Measurements from ENCODE around the gene LRRC8E.

Gene LRRC8E

DNA sequence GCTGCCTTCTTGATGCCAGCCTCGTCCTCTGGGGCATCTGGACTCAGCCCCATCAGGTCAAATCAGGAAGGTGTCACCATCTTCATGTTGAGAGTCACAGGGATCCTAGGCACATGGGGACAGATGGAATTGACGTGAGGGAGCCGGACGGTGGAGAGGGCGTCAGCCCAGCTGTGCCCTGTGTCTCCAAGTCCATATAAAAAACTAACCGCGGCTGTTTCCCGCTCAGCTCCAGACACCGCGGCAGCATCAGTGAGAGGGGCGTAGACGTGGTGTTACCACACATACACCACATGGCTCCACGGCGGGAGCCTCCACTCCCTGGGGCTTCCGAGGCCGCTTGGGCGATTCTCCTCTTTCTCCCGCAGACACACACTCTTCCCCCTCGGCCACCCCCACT lies 8.5 kb upstream of the LRRC8E start:
- Histone ChIP-seq H3K4ac (ENCODE audit: low read depth, low read length) (no peak overlapping the region), H3K4me2 (ENCODE audit: low read length) (no peak overlapping the region), H3K27me3 (ENCODE audit: insufficient read depth, low read length, poor library complexity) (no peaks in the 10 kb centered on the region), H2BK5ac (ENCODE audit: low read length) (no peak overlapping the region), H4K5ac (ENCODE audit: low read length) (no peak overlapping the region), H3K4me3 (ENCODE audit: low read length) (no peak overlapping the region), H2BK120ac (ENCODE audit: low read depth, low read length) (no peak overlapping the region), H2AK5ac (ENCODE audit: low read length) (no peak overlapping the region), H3K79me2 (ENCODE audit: control insufficient read depth, insufficient read depth, low read length) (no peaks in the 10 kb centered on the region), H4K8ac (ENCODE audit: low read depth, low read length) (no peak overlapping the region), H3K9ac (ENCODE audit: low read length) (no peak overlapping the region), H3K27ac (ENCODE audit: low read depth, low read length) (no peak overlapping the region), H3K36me3 (ENCODE audit: control insufficient read depth, insufficient read depth, low read length) (no peaks in the 10 kb centered on the region), H3K4me1 (ENCODE audit: control insufficient read depth, low read depth, low read length) (no peaks in the 10 kb centered on the region), H3K56ac (ENCODE audit: low read length) (no peak overlapping the region), H3K23ac (ENCODE audit: low read length) (no peak overlapping the region), H3K18ac (ENCODE audit: low read length) (no peak overlapping the region), H2BK15ac (replicated peaks; ENCODE audit: low read depth) (no peak overlapping the region), H3K79me1 (ENCODE audit: low read length) (no peaks in the 10 kb centered on the region)
- no CpG with 5 or more reads among the region's 19 CpGs for WGBS (ENCODE audit: extremely low coverage, insufficient coverage, low lambda C conversion rate)
- no peak for DNase-seq

- H3K4me1 ChIP-seq (ENCODE audit: control insufficient read depth, low read depth, low read length) = no peaks in the 10 kb centered on the region
- H3K18ac ChIP-seq (ENCODE audit: low read length) = no peak overlapping the region
- H3K23ac ChIP-seq (ENCODE audit: low read length) = no peak overlapping the region
- no peak overlapping the region for H3K27ac ChIP-seq (ENCODE audit: low read depth, low read length)
- no peak overlapping the region for H4K8ac ChIP-seq (ENCODE audit: low read depth, low read length)
- H2BK120ac ChIP-seq (ENCODE audit: low read depth, low read length) = no peak overlapping the region
- H2BK5ac ChIP-seq (ENCODE audit: low read length) = no peak overlapping the region
- DNase-seq = no peak
- H3K4me2 ChIP-seq (ENCODE audit: low read length) = no peak overlapping the region
- no peaks in the 10 kb centered on the region for H3K79me1 ChIP-seq (ENCODE audit: low read length)
- no peak overlapping the region for H2AK5ac ChIP-seq (ENCODE audit: low read length)
- H3K4me3 ChIP-seq (ENCODE audit: low read length) = no peak overlapping the region
- H3K56ac ChIP-seq (ENCODE audit: low read length) = no peak overlapping the region
- WGBS (ENCODE audit: extremely low coverage, insufficient coverage, low lambda C conversion rate) = no CpG with 5 or more reads among the region's 3 CpGs
- no peak overlapping the region for H3K4ac ChIP-seq (ENCODE audit: low read depth, low read length)
- H3K9ac ChIP-seq (ENCODE audit: low read length) = no peak overlapping the region
- H3K27me3 ChIP-seq (ENCODE audit: insufficient read depth, low read length, poor library complexity) = no peaks in the 10 kb centered on the region
- H2BK15ac ChIP-seq (replicated peaks; ENCODE audit: low read depth) = no peak overlapping the region
- no peaks in the 10 kb centered on the region for H3K36me3 ChIP-seq (ENCODE audit: control insufficient read depth, insufficient read depth, low read length)
- H3K79me2 ChIP-seq (ENCODE audit: control insufficient read depth, insufficient read depth, low read length) = no peaks in the 10 kb centered on the region
- no peak overlapping the region for H4K5ac ChIP-seq (ENCODE audit: low read length)
Observed at GRCh38 chr19:7881910-7882309, 6.4 kb upstream of the LRRC8E start.

GRCh38 chr19:7883105-7883504 lies 5.2 kb upstream of the LRRC8E start:
- Histone ChIP-seq H2AK5ac (ENCODE audit: low read length) (no peak overlapping the region), H3K4ac (ENCODE audit: low read depth, low read length) (no peak overlapping the region), H3K27ac (ENCODE audit: low read depth, low read length) (no peak overlapping the region), H3K18ac (ENCODE audit: low read length) (no peak overlapping the region), H3K36me3 (ENCODE audit: control insufficient read depth, insufficient read depth, low read length) (no peaks in the 10 kb centered on the region), H3K79me2 (ENCODE audit: control insufficient read depth, insufficient read depth, low read length) (no peaks in the 10 kb centered on the region), H4K5ac (ENCODE audit: low read length) (no peak overlapping the region), H3K27me3 (ENCODE audit: insufficient read depth, low read length, poor library complexity) (no peaks in the 10 kb centered on the region), H2BK120ac (ENCODE audit: low read depth, low read length) (no peak overlapping the region), H3K4me1 (ENCODE audit: control insufficient read depth, low read depth, low read length) (no peaks in the 10 kb centered on the region), H3K4me2 (ENCODE audit: low read length) (no peak overlapping the region), H3K23ac (ENCODE audit: low read length) (no peak overlapping the region), H2BK5ac (ENCODE audit: low read length) (no peak overlapping the region), H4K8ac (ENCODE audit: low read depth, low read length) (no peak overlapping the region), H2BK15ac (replicated peaks; ENCODE audit: low read depth) (no peak overlapping the region), H3K9ac (ENCODE audit: low read length) (no peak overlapping the region), H3K4me3 (ENCODE audit: low read length) (no peak overlapping the region), H3K79me1 (ENCODE audit: low read length) (no peaks in the 10 kb centered on the region), H3K56ac (ENCODE audit: low read length) (no peak overlapping the region)
- DNase-seq = no peak
- WGBS (ENCODE audit: extremely low coverage, insufficient coverage, low lambda C conversion rate) = no CpG with 5 or more reads among the region's 4 CpGs

- no peaks in the 10 kb centered on the region for H3K4me1 ChIP-seq (ENCODE audit: control insufficient read depth, low read depth, low read length)
- H4K8ac ChIP-seq (ENCODE audit: low read depth, low read length) = no peak overlapping the region
- H2BK5ac ChIP-seq (ENCODE audit: low read length) = no peak overlapping the region
- H3K4ac ChIP-seq (ENCODE audit: low read depth, low read length) = no peak overlapping the region
- H2BK120ac ChIP-seq (ENCODE audit: low read depth, low read length) = no peak overlapping the region
- no peak overlapping the region for H3K9ac ChIP-seq (ENCODE audit: low read length)
- H3K79me1 ChIP-seq (ENCODE audit: low read length) = no peaks in the 10 kb centered on the region
- H4K5ac ChIP-seq (ENCODE audit: low read length) = no peak overlapping the region
- no peak overlapping the region for H3K4me2 ChIP-seq (ENCODE audit: low read length)
- no peak for DNase-seq
- no peak overlapping the region for H3K4me3 ChIP-seq (ENCODE audit: low read length)
- no peaks in the 10 kb centered on the region for H3K79me2 ChIP-seq (ENCODE audit: control insufficient read depth, insufficient read depth, low read length)
- H3K56ac ChIP-seq (ENCODE audit: low read length) = no peak overlapping the region
- no peaks in the 10 kb centered on the region for H3K27me3 ChIP-seq (ENCODE audit: insufficient read depth, low read length, poor library complexity)
- no peaks in the 10 kb centered on the region for H3K36me3 ChIP-seq (ENCODE audit: control insufficient read depth, insufficient read depth, low read length)
- H3K23ac ChIP-seq (ENCODE audit: low read length) = no peak overlapping the region
- H3K27ac ChIP-seq (ENCODE audit: low read depth, low read length) = no peak overlapping the region
- H3K18ac ChIP-seq (ENCODE audit: low read length) = no peak overlapping the region
- WGBS (ENCODE audit: extremely low coverage, insufficient coverage, low lambda C conversion rate) = no CpG with 5 or more reads among the region's 2 CpGs
- H2BK15ac ChIP-seq (replicated peaks; ENCODE audit: low read depth) = no peak overlapping the region
- no peak overlapping the region for H2AK5ac ChIP-seq (ENCODE audit: low read length)
Observed at GRCh38 chr19:7883796-7884570, 4.3 kb upstream of the LRRC8E start.

DNA sequence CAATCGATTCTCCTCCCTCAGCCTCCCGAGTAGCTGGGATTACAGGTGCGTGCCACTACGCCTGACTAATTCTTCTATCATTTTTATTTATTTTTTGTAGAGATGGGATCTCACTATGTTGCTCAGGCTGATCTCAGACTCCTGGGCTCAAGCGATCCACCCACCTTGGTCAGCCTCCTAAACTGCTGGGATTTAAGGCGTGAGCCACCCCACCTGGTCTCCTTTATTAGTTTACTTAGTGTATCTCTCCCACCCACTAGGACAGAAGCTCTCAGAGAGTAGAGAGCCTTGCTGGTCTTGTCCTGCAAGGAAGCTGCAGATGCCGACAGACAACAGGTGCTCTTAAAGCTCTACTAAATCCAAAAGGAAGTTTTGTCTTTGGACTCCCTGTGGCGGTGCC lies 2.5 kb upstream of the LRRC8E start:
- DNase-seq = no peak
- Histone ChIP-seq H2BK120ac (ENCODE audit: low read depth, low read length) (no peak overlapping the region), H3K79me1 (ENCODE audit: low read length) (no peaks in the 10 kb centered on the region), H4K8ac (ENCODE audit: low read depth, low read length) (no peak overlapping the region), H3K27me3 (ENCODE audit: insufficient read depth, low read length, poor library complexity) (no peaks in the 10 kb centered on the region), H2BK5ac (ENCODE audit: low read length) (no peak overlapping the region), H3K4me1 (ENCODE audit: control insufficient read depth, low read depth, low read length) (no peaks in the 10 kb centered on the region), H3K23ac (ENCODE audit: low read length) (no peak overlapping the region), H3K27ac (ENCODE audit: low read depth, low read length) (no peak overlapping the region), H2AK5ac (ENCODE audit: low read length) (no peak overlapping the region), H3K79me2 (ENCODE audit: control insufficient read depth, insufficient read depth, low read length) (no peaks in the 10 kb centered on the region), H3K4ac (ENCODE audit: low read depth, low read length) (no peak overlapping the region), H3K18ac (ENCODE audit: low read length) (no peak overlapping the region), H3K4me3 (ENCODE audit: low read length) (no peak overlapping the region), H4K5ac (ENCODE audit: low read length) (no peak overlapping the region), H2BK15ac (replicated peaks; ENCODE audit: low read depth) (no peak overlapping the region), H3K9ac (ENCODE audit: low read length) (no peak overlapping the region), H3K56ac (ENCODE audit: low read length) (no peak overlapping the region), H3K36me3 (ENCODE audit: control insufficient read depth, insufficient read depth, low read length) (no peaks in the 10 kb centered on the region), H3K4me2 (ENCODE audit: low read length) (no peak overlapping the region)
- WGBS (ENCODE audit: extremely low coverage, insufficient coverage, low lambda C conversion rate) = no CpG with 5 or more reads among the region's 8 CpGs
